ENCODE results near the gene FAM13C. TPM values are rescaled to one million over a fixed set of nuclear protein-coding genes. Genes with fewer than 3 reads are reported as not detected.
"Not testable (repeated sequence)": the region's sequence is repeated elsewhere in the genome, so short reads cannot be mapped to it uniquely, and the experiment has no call there.

FAM13C gene
- total RNA-seq, 2 donors from 2014 or later = 56.7 to 66.7 TPM

DNA sequence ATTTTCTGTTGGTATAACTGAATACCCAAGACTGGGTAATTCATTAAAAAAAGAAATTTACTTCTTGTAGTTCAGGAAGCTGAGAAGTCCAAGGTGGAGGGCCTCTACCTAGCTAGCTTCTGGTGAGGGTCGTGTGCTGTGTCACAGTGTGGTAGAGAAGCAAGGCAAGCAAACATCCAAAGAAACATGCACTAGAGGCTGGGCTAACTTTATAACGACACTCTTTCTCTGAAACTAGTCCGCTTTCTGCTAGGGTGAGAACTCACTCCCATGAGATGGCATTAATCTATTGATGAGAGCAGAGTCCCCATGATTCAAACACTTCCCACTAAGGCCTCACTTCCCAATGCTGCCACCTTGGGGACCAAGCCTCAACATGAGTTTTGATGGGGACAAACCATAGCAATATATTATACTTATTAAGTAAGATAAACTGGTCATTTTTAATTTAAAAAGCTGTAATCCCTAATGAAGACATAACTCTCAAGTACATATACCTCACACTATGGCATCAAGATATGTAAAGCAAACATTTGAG is 135.1 kb downstream of the FAM13C start:
- Histone ChIP-seq H3K4me1 (replicated peaks) (no peaks in the 10 kb centered on the region), H3K4me3 (no peak overlapping the region), H3K9me3 (no peaks in the 10 kb centered on the region), H3K27me3 (replicated peaks; ENCODE audit: insufficient read depth) (no peaks in the 10 kb centered on the region), H3K27ac (no peak overlapping the region), H3K36me3 (no peaks in the 10 kb centered on the region)
- intact Hi-C loops (cut with DNase I) = no loop called here
- no peak for DNase-seq (ENCODE audit: low spot score)
- 90% methylated on average over 3 of the region's 3 CpGs for WGBS
- TF ChIP-seq POLR2A (IDR thresholded peaks at IDR 0.05) (no peak), POLR2AphosphoS5 (IDR thresholded peaks at IDR 0.05) (no peak)
- TF ChIP-seq, protein P1, sequence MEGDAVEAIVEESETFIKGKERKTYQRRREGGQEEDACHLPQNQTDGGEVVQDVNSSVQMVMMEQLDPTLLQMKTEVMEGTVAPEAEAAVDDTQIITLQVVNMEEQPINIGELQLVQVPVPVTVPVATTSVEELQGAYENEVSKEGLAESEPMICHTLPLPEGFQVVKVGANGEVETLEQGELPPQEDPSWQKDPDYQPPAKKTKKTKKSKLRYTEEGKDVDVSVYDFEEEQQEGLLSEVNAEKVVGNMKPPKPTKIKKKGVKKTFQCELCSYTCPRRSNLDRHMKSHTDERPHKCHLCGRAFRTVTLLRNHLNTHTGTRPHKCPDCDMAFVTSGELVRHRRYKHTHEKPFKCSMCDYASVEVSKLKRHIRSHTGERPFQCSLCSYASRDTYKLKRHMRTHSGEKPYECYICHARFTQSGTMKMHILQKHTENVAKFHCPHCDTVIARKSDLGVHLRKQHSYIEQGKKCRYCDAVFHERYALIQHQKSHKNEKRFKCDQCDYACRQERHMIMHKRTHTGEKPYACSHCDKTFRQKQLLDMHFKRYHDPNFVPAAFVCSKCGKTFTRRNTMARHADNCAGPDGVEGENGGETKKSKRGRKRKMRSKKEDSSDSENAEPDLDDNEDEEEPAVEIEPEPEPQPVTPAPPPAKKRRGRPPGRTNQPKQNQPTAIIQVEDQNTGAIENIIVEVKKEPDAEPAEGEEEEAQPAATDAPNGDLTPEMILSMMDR (IDR thresholded peaks at IDR 0.05) = no peak

DNA sequence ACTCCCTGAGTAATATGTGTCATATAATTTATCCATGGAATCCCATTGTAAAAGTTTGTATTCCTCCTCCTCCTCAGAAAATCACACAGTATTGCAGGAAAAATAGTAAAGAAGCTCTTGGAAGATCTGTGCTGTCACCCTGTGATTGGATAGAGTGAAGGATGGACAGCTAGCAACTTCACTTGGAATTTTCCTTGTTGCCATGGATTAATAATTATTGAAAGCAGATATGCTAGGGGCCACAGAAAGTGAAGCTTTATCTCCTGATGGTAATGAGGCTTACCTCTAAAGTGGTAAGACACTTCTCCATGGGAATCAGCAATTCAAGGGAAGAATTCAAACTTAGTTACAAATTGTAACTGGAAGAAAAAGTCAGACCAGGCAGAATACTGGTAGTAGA is 137.1 kb downstream of the FAM13C start:
- DNase-seq (ENCODE audit: low spot score) = no peak
- H3K4me1 ChIP-seq (replicated peaks) = no peaks in the 10 kb centered on the region
- TF ChIP-seq POLR2A (IDR thresholded peaks at IDR 0.05) = no peak
- TF ChIP-seq POLR2AphosphoS5 (IDR thresholded peaks at IDR 0.05) = no peak
- TF ChIP-seq, protein P1 (IDR thresholded peaks at IDR 0.05) = no peak
- H3K27me3 ChIP-seq (replicated peaks; ENCODE audit: insufficient read depth) = no peaks in the 10 kb centered on the region
- H3K36me3 ChIP-seq = no peaks in the 10 kb centered on the region
- no peaks in the 10 kb centered on the region for H3K9me3 ChIP-seq
- H3K4me3 ChIP-seq = no peak overlapping the region
- intact Hi-C loops (cut with DNase I) = no loop called here
- H3K27ac ChIP-seq = no peak overlapping the region

DNA sequence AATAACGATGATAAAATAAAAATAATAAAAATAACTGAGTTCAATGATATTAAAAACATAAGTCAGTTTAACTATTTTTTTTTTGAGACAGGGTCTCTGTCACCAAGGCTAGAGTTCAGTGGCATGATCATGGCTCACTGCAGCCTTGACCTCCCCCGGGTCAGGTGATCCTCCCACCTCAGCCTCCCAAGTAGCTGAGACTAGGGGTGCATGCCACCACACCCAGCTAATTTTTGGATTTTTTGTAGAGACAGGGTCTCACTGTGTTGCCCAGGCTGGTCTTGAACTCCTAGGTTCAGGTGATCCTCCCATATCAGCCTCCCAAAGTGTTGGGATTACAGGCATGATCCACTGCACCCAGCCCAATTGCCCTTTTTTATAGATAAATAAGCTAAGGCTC is 138.8 kb downstream of the FAM13C start:
- H3K4me1 ChIP-seq (replicated peaks); H3K9me3 ChIP-seq; H3K36me3 ChIP-seq; H3K4me3 ChIP-seq; H3K27ac ChIP-seq; intact Hi-C loops (cut with DNase I); DNase-seq (ENCODE audit: low spot score); H3K27me3 ChIP-seq (replicated peaks; ENCODE audit: insufficient read depth): not testable (repeated sequence)
- 92% methylated on average over 2 of the region's 2 CpGs for WGBS

DNA sequence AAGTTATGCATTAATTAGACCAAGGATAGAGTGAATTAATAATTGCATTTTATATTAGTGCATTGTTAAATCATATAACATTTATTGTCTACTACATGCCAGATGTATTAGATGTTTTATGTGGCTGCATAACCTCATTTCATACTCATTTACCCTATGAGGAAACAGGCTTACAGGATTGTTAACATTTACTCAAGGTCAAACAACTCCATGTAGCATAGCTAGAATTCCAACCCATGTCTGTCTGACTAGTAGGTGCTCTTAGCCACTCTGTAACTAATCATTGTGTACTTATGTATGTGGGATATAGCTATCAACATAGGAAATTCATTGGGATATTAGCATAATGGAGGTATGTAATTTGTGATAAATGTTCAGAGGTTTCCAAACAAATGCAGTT is 139.6 kb downstream of the FAM13C start:
- DNase-seq (ENCODE audit: low spot score) = no peak
- H3K36me3 ChIP-seq = no peaks in the 10 kb centered on the region
- intact Hi-C loops (cut with DNase I) = no loop called here
- no peak overlapping the region for H3K27ac ChIP-seq
- no peak overlapping the region for H3K4me3 ChIP-seq
- TF ChIP-seq, protein P1 (IDR thresholded peaks at IDR 0.05) = no peak
- no peaks in the 10 kb centered on the region for H3K9me3 ChIP-seq
- no peaks in the 10 kb centered on the region for H3K4me1 ChIP-seq (replicated peaks)
- H3K27me3 ChIP-seq (replicated peaks; ENCODE audit: insufficient read depth) = no peaks in the 10 kb centered on the region

DNA sequence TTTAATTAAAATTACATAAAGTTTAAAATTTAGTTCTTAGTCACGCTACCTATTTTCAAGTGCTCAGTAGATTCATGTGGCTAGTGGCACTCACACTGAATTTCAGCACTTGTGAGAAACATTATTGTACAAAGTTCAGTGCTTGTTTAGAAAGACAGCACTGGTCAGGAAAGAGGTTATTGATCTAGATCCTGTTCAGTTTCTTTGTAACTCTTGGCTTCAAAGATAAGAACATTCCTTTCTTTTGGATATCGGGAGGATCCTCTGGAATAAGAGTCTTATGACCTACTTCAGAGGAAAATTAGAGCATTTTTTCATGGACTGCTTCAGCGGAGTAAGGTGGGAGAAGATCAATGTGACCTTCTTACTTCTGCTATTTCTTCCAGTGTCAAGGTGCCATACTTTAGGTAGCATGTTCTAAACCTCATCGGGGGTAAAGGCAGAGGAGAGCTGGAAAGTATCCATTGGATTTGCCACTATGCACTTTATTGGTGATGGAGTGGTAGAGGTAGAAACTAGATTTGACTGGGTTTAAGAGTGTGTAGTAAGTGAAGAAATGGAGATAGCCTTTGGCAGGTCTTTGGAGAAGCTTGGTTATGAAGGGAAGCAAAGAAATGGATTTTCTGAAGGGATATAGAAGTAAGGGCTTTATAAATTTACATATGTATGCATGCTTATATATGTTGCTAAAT is 146.0 kb downstream of the FAM13C start:
- TF ChIP-seq, protein P1 (IDR thresholded peaks at IDR 0.05) = no peak
- TF ChIP-seq POLR2AphosphoS5 (IDR thresholded peaks at IDR 0.05) (no peak), POLR2A (IDR thresholded peaks at IDR 0.05) (no peak)
- WGBS = 70% methylated on average over 4 of the region's 4 CpGs
- Histone ChIP-seq H3K27me3 (replicated peaks; ENCODE audit: insufficient read depth) (no peaks in the 10 kb centered on the region), H3K4me3 (no peak overlapping the region), H3K27ac (no peak overlapping the region), H3K36me3 (no peaks in the 10 kb centered on the region), H3K9me3 (no peaks in the 10 kb centered on the region), H3K4me1 (replicated peaks) (no peaks in the 10 kb centered on the region)
- intact Hi-C loops (cut with DNase I) = no loop called here
- no peak for DNase-seq (ENCODE audit: low spot score)

Measured in prostate gland (tissue), 2 donors.